Loucy (cell line): ENCODE results near the gene TRIP13.
"Not testable (repeated sequence)": the region's sequence is repeated elsewhere in the genome, so short reads cannot be mapped to it uniquely, and the experiment has no call there.

ENCODE experiments used
- H2AFZ ChIP-seq: fragments of 200-600 bp; sonication (generic); 2 replicates; pipeline ENCODE4 v1.6.0; 2016; ENCODE audit warnings: antibody characterized with exemption, mild to moderate bottlenecking, low read length, moderate library complexity
- H3F3A ChIP-seq: fragments of 200-600 bp; 2 replicates; pipeline ENCODE4 v1.6.0; 2016; ENCODE audit warnings: antibody characterized with exemption, low read depth, mild to moderate bottlenecking
- H3K27me3 ChIP-seq: fragments of 200-600 bp; sonication (generic); 2 replicates; pipeline ENCODE4 v1.6.1; 2014; ENCODE audit warnings: low read length, mild to moderate bottlenecking; ENCODE audit not compliant: insufficient read depth, poor library complexity, severe bottlenecking
- H3K36me3 ChIP-seq: fragments of 200-600 bp; sonication (generic); 2 replicates; pipeline ENCODE4 v1.6.1; 2016; ENCODE audit warnings: low read length; ENCODE audit not compliant: insufficient read depth
- H3K4me1 ChIP-seq: fragments of 200-600 bp; sonication (generic); 2 replicates; pipeline ENCODE4 v1.5.1; 2014; ENCODE audit warnings: low read length, mild to moderate bottlenecking; ENCODE audit not compliant: insufficient read depth, poor library complexity, severe bottlenecking
- H3K4me2 ChIP-seq: fragments of 200-600 bp; sonication (generic); 2 replicates; pipeline ENCODE4 v1.6.0; 2014; ENCODE audit warnings: antibody characterized with exemption, low read length, low read depth, mild to moderate bottlenecking; ENCODE audit not compliant: poor library complexity, severe bottlenecking
- H3K4me3 ChIP-seq: fragments of 200-600 bp; sonication (generic); 2 replicates; pipeline ENCODE4 v1.5.1; 2014; ENCODE audit warnings: low read length, mild to moderate bottlenecking, mixed read lengths; ENCODE audit not compliant: poor library complexity, severe bottlenecking
- H3K79me2 ChIP-seq: fragments of 200-600 bp; sonication (generic); 2 replicates; pipeline ENCODE4 v1.6.1; 2014; ENCODE audit warnings: low read length; ENCODE audit not compliant: insufficient read depth
- H3K9ac ChIP-seq: fragments of 200-600 bp; sonication (generic); 2 replicates; pipeline ENCODE4 v1.6.0; 2014; ENCODE audit warnings: mild to moderate bottlenecking, low read depth, low read length, moderate library complexity; ENCODE audit not compliant: poor library complexity, severe bottlenecking
- H3K9me2 ChIP-seq: fragments of 200-600 bp; sonication (generic); replicated peaks from 2 replicates; pipeline ENCODE4 v1.6.1; 2016; ENCODE audit warnings: low read depth, low read length, mixed read lengths
- H3K9me3 ChIP-seq: fragments of 200-600 bp; sonication (generic); 2 replicates; pipeline ENCODE4 v1.6.1; 2014; ENCODE audit warnings: mild to moderate bottlenecking, antibody characterized with exemption, low read length, low read depth; ENCODE audit not compliant: insufficient read depth
- H4K20me1 ChIP-seq: fragments of 200-600 bp; sonication (generic); 2 replicates; pipeline ENCODE4 v1.6.0; 2014; ENCODE audit warnings: antibody characterized with exemption, low read length, mild to moderate bottlenecking; ENCODE audit not compliant: insufficient read depth, poor library complexity, severe bottlenecking
- CTCF ChIP-seq: fragments of 200-600 bp; sonication (generic); conservative IDR thresholded peaks from 2 replicates; pipeline ENCODE4 v1.5.1; 2014; ENCODE audit warnings: mild to moderate bottlenecking, antibody characterized with exemption, low read length
- EZH2phosphoT487 ChIP-seq: fragments of 200-600 bp; IDR thresholded peaks from 2 replicates; pipeline ENCODE4 v1.6.1; 2018; ENCODE audit warnings: antibody characterized with exemption, mild to moderate bottlenecking, moderate library complexity, borderline replicate concordance

TRIP13 gene

GRCh38 chr5:937151-937924 is 44.7 kb downstream of the TRIP13 start:
- no peaks in the 10 kb centered on the region for H4K20me1 ChIP-seq
- no peaks in the 10 kb centered on the region; the same call in 1 of the 2 replicates for H3F3A ChIP-seq
- no peaks in the 10 kb centered on the region for H3K36me3 ChIP-seq
- no peaks in the 10 kb centered on the region for H3K9me3 ChIP-seq
- no peaks in the 10 kb centered on the region for H3K79me2 ChIP-seq
- TF ChIP-seq CTCF (0 out of 2 replicates have a peak, but pooled peaks have one; percentile 10), EZH2phosphoT487 (no peak)
- no peak overlapping the region for H3K4me2 ChIP-seq
- H3K9ac ChIP-seq = no peak overlapping the region
- H3K4me3 ChIP-seq = no peak overlapping the region
- no peaks in the 10 kb centered on the region for H3K27me3 ChIP-seq
- H3K9me2 ChIP-seq = no peaks in the 10 kb centered on the region
- peaks cover 30% of the 10 kb centered on the region for H3K4me1 ChIP-seq
- no peak overlapping the region for H2AFZ ChIP-seq

- Histone ChIP-seq H3K79me2 (no peaks in the 10 kb centered on the region), H3F3A (peaks cover 6% of the 10 kb centered on the region), H2AFZ (no peak overlapping the region), H3K36me3 (no peaks in the 10 kb centered on the region), H3K4me1 (peaks cover 36% of the 10 kb centered on the region), H3K4me3 (no peak overlapping the region), H3K9me3 (no peaks in the 10 kb centered on the region), H4K20me1 (no peaks in the 10 kb centered on the region), H3K27me3 (no peaks in the 10 kb centered on the region), H3K9ac (no peak overlapping the region), H3K4me2 (no peak overlapping the region), H3K9me2 (no peaks in the 10 kb centered on the region)
- TF ChIP-seq EZH2phosphoT487 (no peak), CTCF (no peak)
Observed at GRCh38 chr5:939368-939767, 46.7 kb downstream of the TRIP13 start.

GRCh38 chr5:940741-941140 is 48.1 kb downstream of the TRIP13 start:
- H3F3A ChIP-seq, H3K4me3 ChIP-seq, H3K9me3 ChIP-seq, H3K79me2 ChIP-seq, H3K36me3 ChIP-seq, H4K20me1 ChIP-seq, H3K4me2 ChIP-seq, H3K9me2 ChIP-seq, H3K27me3 ChIP-seq, H3K9ac ChIP-seq, H2AFZ ChIP-seq: not testable (repeated sequence)
- H3K4me1 ChIP-seq = peaks cover 35% of the 10 kb centered on the region
